HepG2 (cell line): ENCODE results near the gene PSENEN. TPM values are rescaled to one million over a fixed set of nuclear protein-coding genes. Genes with fewer than 3 reads are reported as not detected.

ENCODE experiments used
- FOXO1 ChIP-seq: sonication (generic); formaldehyde crosslinking; IDR thresholded peaks from 2 replicates; pipeline ENCODE4 v1.4.0; 2020; ENCODE audit warnings: missing genetic modification reagents
- JUNB ChIP-seq: sonication (generic); formaldehyde crosslinking; IDR thresholded peaks from 2 replicates; pipeline ENCODE4 v1.8.0; 2022; ENCODE audit warnings: missing genetic modification reagents, mild to moderate bottlenecking, borderline replicate concordance
- NFATC3 ChIP-seq: sonication (generic); formaldehyde crosslinking; IDR thresholded peaks from 2 replicates; pipeline ENCODE4 v1.5.1; 2020; ENCODE audit warnings: mild to moderate bottlenecking, missing genetic modification reagents
- PAX8 ChIP-seq: sonication (generic); formaldehyde crosslinking; IDR thresholded peaks from 2 replicates; pipeline ENCODE4 v1.8.0; 2022; ENCODE audit warnings: mild to moderate bottlenecking, missing genetic modification reagents, borderline replicate concordance
- SYNCRIP ChIP-seq: fragments of 200-400 bp; formaldehyde crosslinking; IDR thresholded peaks from 2 replicates; pipeline ENCODE4 v1.6.1; 2018; ENCODE audit warnings: mild to moderate bottlenecking, low read depth, low read length; ENCODE audit not compliant: insufficient read depth
- ZFP41 ChIP-seq: sonication (generic); formaldehyde crosslinking; IDR thresholded peaks from 2 replicates; pipeline ENCODE4 v1.4.0; 2020; ENCODE audit warnings: mild to moderate bottlenecking, missing genetic modification reagents, borderline replicate concordance
- ZMYM3 ChIP-seq: sonication (generic); formaldehyde crosslinking; IDR thresholded peaks from 2 replicates; pipeline ENCODE4 v1.5.1; 2020; ENCODE audit warnings: mild to moderate bottlenecking, missing genetic modification reagents
- ZNF3 ChIP-seq: IDR thresholded peaks from 2 replicates; pipeline ENCODE4 v1.7.0; 2017; ENCODE audit warnings: inconsistent platforms
- ZNF510 ChIP-seq: sonication (generic); formaldehyde crosslinking; IDR thresholded peaks from 2 replicates; pipeline ENCODE4 v1.4.0; 2020; ENCODE audit warnings: low read depth, mild to moderate bottlenecking, missing genetic modification reagents
- ZNF747 ChIP-seq: sonication (generic); formaldehyde crosslinking; IDR thresholded peaks from 2 replicates; pipeline ENCODE4 v1.8.1; 2023; ENCODE audit warnings: missing genetic modification reagents, mild to moderate bottlenecking, borderline replicate concordance
- ZSCAN31 ChIP-seq: sonication (generic); formaldehyde crosslinking; IDR thresholded peaks from 2 replicates; pipeline ENCODE4 v1.5.0; 2020; ENCODE audit warnings: low read depth, mild to moderate bottlenecking, missing genetic modification reagents
- polyA plus RNA-seq, 8 experiments: library from polyadenylated mRNA; depleted of rRNA in 3 of 8; stranded (reverse) in 7 of 8; unstranded in 1 of 8; fragments of >200 nt; fragmentation: Illumina TruSeq in 4 of 8; extraction: Trizol in 4 of 8; gene quantifications; 2 replicates each; pipeline versions ENCODE4 v1.2.1 to v1.2.3, GENCODE V29; 2011 to 2016; ENCODE audit warnings: low read depth in 4 of 8, missing spikeins in 1 of 8, mixed read lengths in 1 of 8; ENCODE audit not compliant: insufficient read depth in 1 of 8
- total RNA-seq, 5 experiments: library from RNA; depleted of rRNA; stranded (reverse); fragments of >200 nt; fragmentation: Illumina TruSeq; extraction: Trizol; gene quantifications; 2 replicates each; pipeline ENCODE4 v1.2.3, GENCODE V29; 2016; ENCODE audit warnings: low read depth in 1 of 5
- TF ChIP-seq, protein P1 (sequence below): sonication (generic); formaldehyde crosslinking; IDR thresholded peaks from 2 replicates; pipeline ENCODE4 v1.4.0; 2020; ENCODE audit warnings: mild to moderate bottlenecking, missing genetic modification reagents, borderline replicate concordance
- TF ChIP-seq, protein P2 (sequence below): IDR thresholded peaks from 2 replicates; pipeline ENCODE4 v1.6.1; 2016; ENCODE audit warnings: control low read depth
- TF ChIP-seq, protein P3 (sequence below): IDR thresholded peaks from 2 replicates; pipeline ENCODE4 v1.6.1; 2012; ENCODE audit warnings: low read length, improper control_type of control experiment
- TF ChIP-seq, protein P4 (sequence below): sonication (generic); formaldehyde crosslinking; IDR thresholded peaks from 2 replicates; pipeline ENCODE4 v1.5.1; 2020; ENCODE audit warnings: mild to moderate bottlenecking, missing genetic modification reagents, moderate library complexity
- TF ChIP-seq, protein P5 (sequence below): sonication (generic); formaldehyde crosslinking; IDR thresholded peaks from 2 replicates; pipeline ENCODE4 v1.4.0; 2020; ENCODE audit warnings: mild to moderate bottlenecking, missing genetic modification reagents

The PSENEN gene
- total and polyA plus RNA-seq, 2 of the 13 experiments (the other 11 are each of a cell fraction or from before 2014, with no cell fraction given), result 16.9 to 34.2 TPM

DNA sequence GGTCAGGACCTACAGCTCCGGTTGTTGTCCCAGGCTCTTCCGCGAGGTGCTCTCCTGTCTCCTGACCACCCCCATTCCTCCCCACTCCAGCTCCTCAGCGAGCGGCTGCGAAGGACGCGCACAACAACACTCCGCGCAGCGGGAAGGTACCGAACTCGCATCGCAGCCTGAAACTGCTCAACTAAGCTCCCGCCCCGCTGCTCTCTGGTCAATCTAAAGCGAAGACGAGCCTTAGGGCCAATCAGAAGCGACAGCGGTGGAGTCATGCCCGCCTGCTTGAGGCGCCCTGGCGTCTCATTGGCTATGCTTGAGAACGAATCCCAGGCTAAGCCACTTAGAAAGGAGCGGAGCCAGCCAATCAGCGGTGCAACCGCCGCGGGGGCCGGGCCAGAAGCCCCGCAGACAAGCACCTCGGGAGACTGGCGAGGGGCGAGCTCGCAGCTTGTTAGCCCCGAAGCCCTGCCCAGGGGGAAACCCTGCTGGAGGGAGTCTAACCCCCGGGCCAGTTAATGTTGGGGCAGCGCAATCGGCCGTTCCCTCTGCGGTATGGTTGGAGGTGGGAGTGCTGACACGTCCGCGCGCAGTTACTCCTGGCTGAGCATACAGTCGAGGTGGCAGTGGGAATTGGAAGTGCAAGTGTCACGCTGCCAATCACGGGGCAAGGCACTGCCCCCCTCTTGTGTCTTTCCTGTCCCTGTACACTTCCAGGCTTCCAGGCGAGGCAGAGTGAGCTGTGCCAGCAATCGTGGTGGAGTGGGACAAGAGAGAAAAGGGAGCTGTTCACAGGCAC is 43.0 kb upstream of the PSENEN start (continued):
- TF ChIP-seq, protein P1, sequence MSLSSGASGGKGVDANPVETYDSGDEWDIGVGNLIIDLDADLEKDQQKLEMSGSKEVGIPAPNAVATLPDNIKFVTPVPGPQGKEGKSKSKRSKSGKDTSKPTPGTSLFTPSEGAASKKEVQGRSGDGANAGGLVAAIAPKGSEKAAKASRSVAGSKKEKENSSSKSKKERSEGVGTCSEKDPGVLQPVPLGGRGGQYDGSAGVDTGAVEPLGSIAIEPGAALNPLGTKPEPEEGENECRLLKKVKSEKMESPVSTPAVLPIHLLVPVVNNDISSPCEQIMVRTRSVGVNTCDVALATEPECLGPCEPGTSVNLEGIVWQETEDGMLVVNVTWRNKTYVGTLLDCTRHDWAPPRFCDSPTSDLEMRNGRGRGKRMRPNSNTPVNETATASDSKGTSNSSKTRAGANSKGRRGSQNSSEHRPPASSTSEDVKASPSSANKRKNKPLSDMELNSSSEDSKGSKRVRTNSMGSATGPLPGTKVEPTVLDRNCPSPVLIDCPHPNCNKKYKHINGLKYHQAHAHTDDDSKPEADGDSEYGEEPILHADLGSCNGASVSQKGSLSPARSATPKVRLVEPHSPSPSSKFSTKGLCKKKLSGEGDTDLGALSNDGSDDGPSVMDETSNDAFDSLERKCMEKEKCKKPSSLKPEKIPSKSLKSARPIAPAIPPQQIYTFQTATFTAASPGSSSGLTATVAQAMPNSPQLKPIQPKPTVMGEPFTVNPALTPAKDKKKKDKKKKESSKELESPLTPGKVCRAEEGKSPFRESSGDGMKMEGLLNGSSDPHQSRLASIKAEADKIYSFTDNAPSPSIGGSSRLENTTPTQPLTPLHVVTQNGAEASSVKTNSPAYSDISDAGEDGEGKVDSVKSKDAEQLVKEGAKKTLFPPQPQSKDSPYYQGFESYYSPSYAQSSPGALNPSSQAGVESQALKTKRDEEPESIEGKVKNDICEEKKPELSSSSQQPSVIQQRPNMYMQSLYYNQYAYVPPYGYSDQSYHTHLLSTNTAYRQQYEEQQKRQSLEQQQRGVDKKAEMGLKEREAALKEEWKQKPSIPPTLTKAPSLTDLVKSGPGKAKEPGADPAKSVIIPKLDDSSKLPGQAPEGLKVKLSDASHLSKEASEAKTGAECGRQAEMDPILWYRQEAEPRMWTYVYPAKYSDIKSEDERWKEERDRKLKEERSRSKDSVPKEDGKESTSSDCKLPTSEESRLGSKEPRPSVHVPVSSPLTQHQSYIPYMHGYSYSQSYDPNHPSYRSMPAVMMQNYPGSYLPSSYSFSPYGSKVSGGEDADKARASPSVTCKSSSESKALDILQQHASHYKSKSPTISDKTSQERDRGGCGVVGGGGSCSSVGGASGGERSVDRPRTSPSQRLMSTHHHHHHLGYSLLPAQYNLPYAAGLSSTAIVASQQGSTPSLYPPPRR (CRISPR knock-in tag), result peak; percentile 14; the same call in 1 of the 2 replicates
- 0 out of 2 replicates have a peak, but pooled peaks have one; percentile 14 for TF ChIP-seq FOXO1 (CRISPR knock-in tag)
- no peak for TF ChIP-seq ZNF510 (CRISPR knock-in tag)
- no peak for TF ChIP-seq SYNCRIP
- TF ChIP-seq, protein P2, sequence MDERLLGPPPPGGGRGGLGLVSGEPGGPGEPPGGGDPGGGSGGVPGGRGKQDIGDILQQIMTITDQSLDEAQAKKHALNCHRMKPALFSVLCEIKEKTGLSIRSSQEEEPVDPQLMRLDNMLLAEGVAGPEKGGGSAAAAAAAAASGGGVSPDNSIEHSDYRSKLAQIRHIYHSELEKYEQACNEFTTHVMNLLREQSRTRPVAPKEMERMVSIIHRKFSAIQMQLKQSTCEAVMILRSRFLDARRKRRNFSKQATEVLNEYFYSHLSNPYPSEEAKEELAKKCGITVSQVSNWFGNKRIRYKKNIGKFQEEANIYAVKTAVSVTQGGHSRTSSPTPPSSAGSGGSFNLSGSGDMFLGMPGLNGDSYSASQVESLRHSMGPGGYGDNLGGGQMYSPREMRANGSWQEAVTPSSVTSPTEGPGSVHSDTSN (CRISPR knock-in tag), result peak; percentile 98
- TF ChIP-seq, protein P3, sequence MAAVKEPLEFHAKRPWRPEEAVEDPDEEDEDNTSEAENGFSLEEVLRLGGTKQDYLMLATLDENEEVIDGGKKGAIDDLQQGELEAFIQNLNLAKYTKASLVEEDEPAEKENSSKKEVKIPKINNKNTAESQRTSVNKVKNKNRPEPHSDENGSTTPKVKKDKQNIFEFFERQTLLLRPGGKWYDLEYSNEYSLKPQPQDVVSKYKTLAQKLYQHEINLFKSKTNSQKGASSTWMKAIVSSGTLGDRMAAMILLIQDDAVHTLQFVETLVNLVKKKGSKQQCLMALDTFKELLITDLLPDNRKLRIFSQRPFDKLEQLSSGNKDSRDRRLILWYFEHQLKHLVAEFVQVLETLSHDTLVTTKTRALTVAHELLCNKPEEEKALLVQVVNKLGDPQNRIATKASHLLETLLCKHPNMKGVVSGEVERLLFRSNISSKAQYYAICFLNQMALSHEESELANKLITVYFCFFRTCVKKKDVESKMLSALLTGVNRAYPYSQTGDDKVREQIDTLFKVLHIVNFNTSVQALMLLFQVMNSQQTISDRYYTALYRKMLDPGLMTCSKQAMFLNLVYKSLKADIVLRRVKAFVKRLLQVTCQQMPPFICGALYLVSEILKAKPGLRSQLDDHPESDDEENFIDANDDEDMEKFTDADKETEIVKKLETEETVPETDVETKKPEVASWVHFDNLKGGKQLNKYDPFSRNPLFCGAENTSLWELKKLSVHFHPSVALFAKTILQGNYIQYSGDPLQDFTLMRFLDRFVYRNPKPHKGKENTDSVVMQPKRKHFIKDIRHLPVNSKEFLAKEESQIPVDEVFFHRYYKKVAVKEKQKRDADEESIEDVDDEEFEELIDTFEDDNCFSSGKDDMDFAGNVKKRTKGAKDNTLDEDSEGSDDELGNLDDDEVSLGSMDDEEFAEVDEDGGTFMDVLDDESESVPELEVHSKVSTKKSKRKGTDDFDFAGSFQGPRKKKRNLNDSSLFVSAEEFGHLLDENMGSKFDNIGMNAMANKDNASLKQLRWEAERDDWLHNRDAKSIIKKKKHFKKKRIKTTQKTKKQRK, result peak; percentile 80
- TF ChIP-seq JUNB (CRISPR knock-in tag), result no peak
- TF ChIP-seq ZMYM3 (CRISPR knock-in tag), result peak; percentile 33; the same call in 1 of the 2 replicates
- TF ChIP-seq ZNF747 (CRISPR knock-in tag), result 0 out of 2 replicates have a peak, but pooled peaks have one; percentile 21
- no peak for TF ChIP-seq ZNF3 (CRISPR knock-in tag)
- TF ChIP-seq NFATC3, result no peak
- TF ChIP-seq, protein P4, sequence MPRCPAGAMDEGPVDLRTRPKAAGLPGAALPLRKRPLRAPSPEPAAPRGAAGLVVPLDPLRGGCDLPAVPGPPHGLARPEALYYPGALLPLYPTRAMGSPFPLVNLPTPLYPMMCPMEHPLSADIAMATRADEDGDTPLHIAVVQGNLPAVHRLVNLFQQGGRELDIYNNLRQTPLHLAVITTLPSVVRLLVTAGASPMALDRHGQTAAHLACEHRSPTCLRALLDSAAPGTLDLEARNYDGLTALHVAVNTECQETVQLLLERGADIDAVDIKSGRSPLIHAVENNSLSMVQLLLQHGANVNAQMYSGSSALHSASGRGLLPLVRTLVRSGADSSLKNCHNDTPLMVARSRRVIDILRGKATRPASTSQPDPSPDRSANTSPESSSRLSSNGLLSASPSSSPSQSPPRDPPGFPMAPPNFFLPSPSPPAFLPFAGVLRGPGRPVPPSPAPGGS (CRISPR knock-in tag), result 0 out of 2 replicates have a peak, but pooled peaks have one; percentile 66
- TF ChIP-seq, protein P5, sequence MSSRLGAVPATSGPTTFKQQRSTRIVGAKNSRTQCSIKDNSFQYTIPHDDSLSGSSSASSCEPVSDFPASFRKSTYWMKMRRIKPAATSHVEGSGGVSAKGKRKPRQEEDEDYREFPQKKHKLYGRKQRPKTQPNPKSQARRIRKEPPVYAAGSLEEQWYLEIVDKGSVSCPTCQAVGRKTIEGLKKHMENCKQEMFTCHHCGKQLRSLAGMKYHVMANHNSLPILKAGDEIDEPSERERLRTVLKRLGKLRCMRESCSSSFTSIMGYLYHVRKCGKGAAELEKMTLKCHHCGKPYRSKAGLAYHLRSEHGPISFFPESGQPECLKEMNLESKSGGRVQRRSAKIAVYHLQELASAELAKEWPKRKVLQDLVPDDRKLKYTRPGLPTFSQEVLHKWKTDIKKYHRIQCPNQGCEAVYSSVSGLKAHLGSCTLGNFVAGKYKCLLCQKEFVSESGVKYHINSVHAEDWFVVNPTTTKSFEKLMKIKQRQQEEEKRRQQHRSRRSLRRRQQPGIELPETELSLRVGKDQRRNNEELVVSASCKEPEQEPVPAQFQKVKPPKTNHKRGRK (CRISPR knock-in tag), result no peak
- TF ChIP-seq ZSCAN31, result no peak
- no peak for TF ChIP-seq PAX8 (CRISPR knock-in tag)
- no peak for TF ChIP-seq ZFP41 (CRISPR knock-in tag)
